Activated effector memory CD4-positive, alpha-beta T cell treated with anti-CD3 and anti-CD28 coated beads, Interleukin-2, amount 50 U/mL, for 16 hours (primary cell): ENCODE measurements around the gene PCDH10.

ENCODE experiments used
- DNase-seq: peaks from one replicate; pipeline ENCODE4 v3.0.0-alpha.2; 2020

PCDH10 gene

GRCh38 chr4:133148690-133149363, at the start of gene PCDH10:
Gene PCDH10, plus strand, starts transcription at chr4:133149294. Its CDS starts 847 bp downstream, at chr4:133150141.
- no peak for DNase-seq

- no peak for DNase-seq
Observed at GRCh38 chr4:133102043-133102442, 47.1 kb upstream of the PCDH10 start.

- no peak for DNase-seq
Observed at GRCh38 chr4:133102612-133103409, 46.3 kb upstream of the PCDH10 start.

DNA sequence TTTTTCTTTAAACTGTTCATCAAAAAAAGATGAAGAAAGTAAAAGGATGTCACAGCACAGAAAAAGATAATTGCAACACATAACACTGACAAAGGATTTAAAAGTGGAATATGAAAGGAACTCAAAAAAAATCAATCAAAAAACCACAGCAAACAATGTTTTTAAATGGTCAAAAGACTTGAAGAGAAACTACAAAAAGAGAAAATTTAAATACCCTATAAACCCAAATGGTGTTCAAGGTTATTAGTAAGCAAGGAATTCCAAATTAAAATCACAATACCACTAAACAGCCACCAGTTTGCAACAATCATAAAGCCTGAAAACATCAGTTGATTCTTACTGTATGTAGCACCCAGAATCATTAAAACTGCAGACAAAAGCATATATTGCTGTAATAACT, 36.5 kb upstream of the PCDH10 start:
- DNase-seq, result no peak

- no peak for DNase-seq
Observed at GRCh38 chr4:133124746-133125145, 24.3 kb upstream of the PCDH10 start.

GRCh38 chr4:133127500-133127899, 21.6 kb upstream of the PCDH10 start:
- DNase-seq, result no peak

GRCh38 chr4:133129237-133129636, 19.9 kb upstream of the PCDH10 start:
- no peak for DNase-seq

DNA sequence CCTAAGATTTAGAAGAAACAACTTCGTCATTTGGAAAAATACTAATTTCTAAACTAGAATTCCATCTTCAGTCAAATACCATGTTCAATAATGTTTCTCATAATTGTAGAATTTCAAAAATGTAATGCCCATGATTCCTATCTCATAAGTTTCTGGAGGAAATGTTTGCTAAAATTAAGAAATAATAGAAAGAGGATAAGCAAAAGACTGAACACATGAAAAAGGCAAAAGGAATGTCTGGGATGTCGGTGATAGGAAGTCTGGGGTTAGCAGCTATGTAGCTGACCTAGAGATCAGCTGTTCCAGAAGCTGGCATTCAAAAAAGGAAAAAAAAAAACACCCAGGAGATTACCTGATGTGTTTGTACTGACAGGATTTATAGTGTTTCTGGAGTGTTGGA, 18.9 kb upstream of the PCDH10 start:
- no peak for DNase-seq

DNA sequence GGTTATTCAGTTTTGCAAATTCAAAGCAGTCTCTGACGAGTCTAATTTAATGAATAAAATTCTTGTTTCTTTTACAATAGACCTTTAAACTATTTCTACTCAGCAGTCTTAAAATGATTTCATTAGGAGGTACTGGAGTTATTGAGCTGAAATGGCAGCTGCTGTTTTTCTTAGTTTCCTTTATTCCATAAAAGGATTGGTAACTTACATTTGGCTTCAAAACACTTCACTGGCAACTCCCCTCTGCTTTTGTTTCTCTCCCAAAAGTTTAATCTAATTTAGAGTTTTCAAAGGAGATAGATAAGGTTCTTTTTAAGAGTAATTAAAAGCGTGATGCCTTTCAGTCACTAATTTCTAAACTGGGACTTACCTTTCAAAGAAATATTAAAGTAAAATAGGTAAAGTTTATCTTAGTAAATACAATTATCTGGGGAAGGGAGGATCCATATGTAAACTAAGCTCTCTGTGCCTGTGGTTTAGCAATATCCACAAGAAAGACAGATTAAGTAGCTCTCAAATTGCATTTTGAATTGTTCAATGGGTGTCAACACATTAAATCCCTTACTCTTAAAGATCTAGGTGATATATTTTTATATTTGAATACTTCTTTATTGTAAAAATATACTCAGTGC, 17.1 kb upstream of the PCDH10 start:
- DNase-seq, result no peak

DNA sequence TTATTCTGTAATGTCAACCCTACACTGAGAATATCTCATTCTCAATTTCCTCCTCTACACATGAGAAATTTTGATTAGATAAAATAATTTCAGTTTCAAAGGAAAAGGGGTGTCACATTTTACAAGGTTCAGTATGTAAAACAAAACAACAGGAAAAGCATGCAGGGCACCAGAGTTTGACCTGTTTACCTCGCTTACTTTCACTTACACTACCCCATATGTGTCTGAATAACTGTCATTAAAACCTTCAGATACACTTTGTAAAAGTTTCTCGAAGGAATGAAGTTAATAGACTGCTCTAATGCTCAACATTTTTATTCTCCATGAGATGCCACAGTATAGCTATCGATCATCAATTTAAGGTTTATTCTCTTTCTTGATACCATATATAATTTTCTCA, 12.3 kb upstream of the PCDH10 start:
- DNase-seq, result no peak

DNA sequence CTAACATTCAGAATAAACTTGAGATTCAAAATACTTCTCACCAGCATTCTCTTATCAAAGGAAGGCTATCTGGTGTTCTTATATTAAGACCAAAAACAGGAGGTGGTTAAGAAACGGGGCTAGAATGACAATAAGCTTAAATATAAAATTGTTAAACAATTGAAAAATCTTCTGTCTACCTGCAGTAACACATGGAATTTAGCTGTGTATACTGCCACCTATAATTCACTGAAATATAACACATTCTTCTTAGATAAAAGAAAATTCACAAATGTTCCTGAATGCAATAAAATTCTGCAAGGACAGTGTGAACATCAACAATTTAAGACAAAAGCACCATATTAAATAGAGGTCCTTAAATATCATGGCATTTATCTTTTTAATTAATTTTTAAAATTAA, 11.5 kb upstream of the PCDH10 start:
- DNase-seq, result no peak

GRCh38 chr4:133143775-133144430, 5.2 kb upstream of the PCDH10 start:
- DNase-seq, result no peak

GRCh38 chr4:133145241-133145640, 3.9 kb upstream of the PCDH10 start:
- no peak for DNase-seq

DNA sequence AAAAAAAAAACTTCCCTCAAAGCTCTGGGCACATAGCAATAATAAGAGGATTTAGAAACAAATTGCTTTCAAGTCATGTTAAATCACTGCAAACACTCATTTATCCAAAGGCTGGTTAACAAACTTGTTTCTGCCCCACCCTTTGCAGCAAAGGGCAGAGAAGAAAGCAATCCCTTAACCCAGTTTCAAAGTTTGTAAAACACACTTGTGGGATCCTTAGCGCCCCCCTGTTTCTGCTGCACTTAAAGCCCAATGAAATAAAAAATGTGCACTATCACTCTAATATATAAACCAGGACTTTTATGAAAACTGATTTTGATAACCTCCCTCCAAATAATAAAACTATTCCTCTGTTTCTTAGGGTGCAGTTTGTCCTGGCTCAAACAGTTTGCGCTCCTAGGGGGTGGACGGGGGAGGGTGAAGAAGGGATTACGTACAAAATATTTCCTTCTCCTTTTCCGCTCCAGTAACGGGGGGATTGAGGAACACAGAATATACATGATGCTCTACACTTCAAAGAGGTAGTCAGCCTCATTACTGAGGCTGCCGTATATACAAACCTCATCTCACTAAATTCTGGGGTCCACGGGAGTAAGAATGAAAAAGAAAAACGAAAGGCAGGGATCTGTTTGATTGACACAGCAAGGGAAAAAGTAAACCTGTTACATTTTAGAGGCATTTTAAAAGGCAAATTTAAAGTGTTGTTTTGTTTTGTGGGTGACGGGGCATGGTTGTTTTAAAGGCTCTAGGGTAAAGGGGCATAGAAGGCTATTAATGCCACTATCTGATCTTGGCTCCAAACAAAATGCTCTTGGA, 3.1 kb upstream of the PCDH10 start:
- no peak for DNase-seq

- no peak for DNase-seq
Observed at GRCh38 chr4:133146574-133147241, 2.4 kb upstream of the PCDH10 start.

- DNase-seq, result no peak
Observed at GRCh38 chr4:133147286-133147821, 1.7 kb upstream of the PCDH10 start.

DNA sequence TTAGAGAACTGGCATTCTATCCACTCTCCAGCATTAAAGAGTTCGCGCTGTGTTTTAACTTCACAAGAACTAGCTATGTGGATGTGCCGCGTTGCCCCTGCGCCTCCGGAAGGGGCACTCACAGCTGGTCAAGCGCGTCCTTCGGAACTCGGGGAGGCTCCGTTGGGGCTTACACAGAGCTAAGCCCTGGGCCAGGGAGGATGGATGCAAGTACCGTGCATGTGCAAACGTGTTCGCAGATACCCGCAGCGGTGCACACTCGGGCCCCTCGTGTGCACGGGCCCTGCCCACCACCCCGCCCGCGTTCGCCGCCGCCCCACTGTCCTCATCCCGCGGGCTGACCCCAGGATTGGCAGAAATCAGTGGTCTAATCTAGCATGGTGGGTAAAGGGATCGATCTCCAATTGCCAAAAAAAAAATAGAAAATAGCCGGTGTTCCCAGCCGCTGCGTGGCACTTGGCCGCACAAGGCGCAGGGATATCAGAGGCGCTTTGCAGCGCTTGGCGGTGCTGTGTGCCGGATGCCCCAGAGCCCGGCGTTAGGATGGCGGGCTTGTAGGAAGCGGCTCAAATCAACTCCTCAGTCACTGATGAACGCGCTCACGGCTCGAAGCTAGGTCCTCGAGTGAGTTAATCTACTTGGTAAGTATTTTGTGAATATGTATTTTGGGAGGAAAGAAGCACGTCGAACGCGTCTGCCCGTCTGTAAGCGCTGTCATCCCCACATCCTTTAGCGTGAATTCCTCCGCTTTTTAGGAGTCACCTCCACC, 989 bp upstream of the PCDH10 start:
- no peak for DNase-seq

GRCh38 chr4:133149364-133149695, 236 bp downstream of the PCDH10 start:
- DNase-seq, result no peak

DNA sequence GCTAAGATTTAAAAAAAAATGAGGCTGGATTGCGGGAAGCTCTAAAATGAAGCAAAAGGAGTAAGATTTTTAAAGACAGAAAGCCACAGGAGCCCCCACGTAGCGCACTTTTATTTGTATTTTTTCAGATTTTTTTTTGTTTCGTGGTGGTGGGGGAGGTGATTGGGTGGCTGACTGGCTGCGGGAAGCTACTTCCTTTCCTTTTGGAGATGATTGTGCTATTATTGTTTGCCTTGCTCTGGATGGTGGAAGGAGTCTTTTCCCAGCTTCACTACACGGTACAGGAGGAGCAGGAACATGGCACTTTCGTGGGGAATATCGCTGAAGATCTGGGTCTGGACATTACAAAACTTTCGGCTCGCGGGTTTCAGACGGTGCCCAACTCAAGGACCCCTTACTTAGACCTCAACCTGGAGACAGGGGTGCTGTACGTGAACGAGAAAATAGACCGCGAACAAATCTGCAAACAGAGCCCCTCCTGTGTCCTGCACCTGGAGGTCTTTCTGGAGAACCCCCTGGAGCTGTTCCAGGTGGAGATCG, 908 bp downstream of the PCDH10 start:
- DNase-seq, result no peak

DNA sequence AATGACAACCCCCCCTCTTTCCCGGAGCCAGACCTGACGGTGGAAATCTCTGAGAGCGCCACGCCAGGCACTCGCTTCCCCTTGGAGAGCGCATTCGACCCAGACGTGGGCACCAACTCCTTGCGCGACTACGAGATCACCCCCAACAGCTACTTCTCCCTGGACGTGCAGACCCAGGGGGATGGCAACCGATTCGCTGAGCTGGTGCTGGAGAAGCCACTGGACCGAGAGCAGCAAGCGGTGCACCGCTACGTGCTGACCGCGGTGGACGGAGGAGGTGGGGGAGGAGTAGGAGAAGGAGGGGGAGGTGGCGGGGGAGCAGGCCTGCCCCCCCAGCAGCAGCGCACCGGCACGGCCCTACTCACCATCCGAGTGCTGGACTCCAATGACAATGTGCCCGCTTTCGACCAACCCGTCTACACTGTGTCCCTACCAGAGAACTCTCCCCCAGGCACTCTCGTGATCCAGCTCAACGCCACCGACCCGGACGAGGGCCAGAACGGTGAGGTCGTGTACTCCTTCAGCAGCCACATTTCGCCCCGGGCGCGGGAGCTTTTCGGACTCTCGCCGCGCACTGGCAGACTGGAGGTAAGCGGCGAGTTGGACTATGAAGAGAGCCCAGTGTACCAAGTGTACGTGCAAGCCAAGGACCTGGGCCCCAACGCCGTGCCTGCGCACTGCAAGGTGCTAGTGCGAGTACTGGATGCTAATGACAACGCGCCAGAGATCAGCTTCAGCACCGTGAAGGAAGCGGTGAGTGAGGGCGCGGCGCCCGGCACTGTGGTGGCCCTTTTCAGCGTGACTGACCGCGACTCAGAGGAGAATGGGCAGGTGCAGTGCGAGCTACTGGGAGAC, 1.6 kb downstream of the PCDH10 start:
- DNase-seq, result no peak
